ENCODE results near the gene ADRA2B. TPM values are rescaled to one million over a fixed set of nuclear protein-coding genes. Genes with fewer than 3 reads are reported as not detected.

ADRA2B gene
- total RNA-seq, 1 experiment from 2014 or later, result 0.47 TPM

GRCh38 chr2:96113951-96114350 lies 2.4 kb downstream of the ADRA2B start:
- no peak overlapping the region for H3K9ac ChIP-seq (ENCODE audit: low read length)
- H3K27ac ChIP-seq (ENCODE audit: low read depth, low read length), result no peak overlapping the region
- no peaks in the 10 kb centered on the region for H3K79me2 ChIP-seq (ENCODE audit: insufficient read depth, low read length)
- no peak overlapping the region for H3K4me2 ChIP-seq (ENCODE audit: low read length)
- RAD21 ChIA-PET (ENCODE audit: low non-redundant PET in 1 of 2, low total read pairs in 2 of 2, uncharacterized antibody in 2 of 2, unreplicated experiment in 2 of 2), result no interaction called here
- no peak for DNase-seq (ENCODE audit: low read depth, low spot score)
- H3K27me3 ChIP-seq (ENCODE audit: insufficient read depth, low read length), result no peaks in the 10 kb centered on the region
- no peaks in the 10 kb centered on the region for H3K9me2 ChIP-seq (ENCODE audit: insufficient read depth)
- no TSS peak for BruUV-seq (replicated peaks)
- ATAC-seq, result no peak
- H3K4me3 ChIP-seq (replicated peaks in 1 of 2; ENCODE audit: low read depth in 1 of 2, low read length in 2 of 2), result no peak overlapping the region
- peaks cover 11 to 16% of the 10 kb centered on the region in 2 experiments for H3K4me1 ChIP-seq (ENCODE audit: control insufficient read depth in 1 of 2, insufficient read depth in 2 of 2, low read length in 2 of 2)
- no peaks in the 10 kb centered on the region for H3K9me3 ChIP-seq (ENCODE audit: control insufficient read depth in 1 of 2, insufficient read depth in 1 of 2, low read depth in 1 of 2, low read length in 2 of 2)
- no peaks in the 10 kb centered on the region for H3K36me3 ChIP-seq (ENCODE audit: control insufficient read depth in 1 of 2, insufficient read depth in 2 of 2, low read length in 2 of 2)
- POLR2A ChIA-PET, result no interaction called here
- TF ChIP-seq POLR2AphosphoS5 (IDR thresholded peaks at IDR 0.05; ENCODE audit: low read depth, low read length) (no peak), ZFX (IDR thresholded peaks at IDR 0.05) (no peak)
- CTCF ChIA-PET, result interaction anchor here (1.0 kb wide), 1 partner anchor 60 kb away, joined by 4 read pairs; no protein-coding TSS in a partner anchor
- H4K20me1 ChIP-seq (ENCODE audit: insufficient read depth), result no peaks in the 10 kb centered on the region
- H2AFZ ChIP-seq (ENCODE audit: low read depth, low read length, poor library complexity, severe bottlenecking), result no peak overlapping the region
- intact Hi-C loops (cut with micrococcal nuclease), result no loop called here

GRCh38 chr2:96113367-96113677 lies 3.0 kb downstream of the ADRA2B start:
- ChIA-PET POLR2A (no interaction called here), CTCF (interaction anchor here (1.0 kb wide), 1 partner anchor 61 kb away, joined by 4 read pairs; no protein-coding TSS in a partner anchor), RAD21 (ENCODE audit: low non-redundant PET in 1 of 2, low total read pairs in 2 of 2, uncharacterized antibody in 2 of 2, unreplicated experiment in 2 of 2) (no interaction called here)
- H3K4me1 ChIP-seq (ENCODE audit: control insufficient read depth in 1 of 2, insufficient read depth in 2 of 2, low read length in 2 of 2), result peaks cover 11 to 16% of the 10 kb centered on the region in 2 experiments
- H4K20me1 ChIP-seq (ENCODE audit: insufficient read depth), result no peaks in the 10 kb centered on the region
- H3K9me3 ChIP-seq (ENCODE audit: control insufficient read depth in 1 of 2, insufficient read depth in 1 of 2, low read depth in 1 of 2, low read length in 2 of 2), result no peaks in the 10 kb centered on the region
- H3K27ac ChIP-seq (ENCODE audit: low read depth, low read length), result no peak overlapping the region
- intact Hi-C loops (cut with micrococcal nuclease), result no loop called here
- H3K79me2 ChIP-seq (ENCODE audit: insufficient read depth, low read length), result no peaks in the 10 kb centered on the region
- DNase-seq (ENCODE audit: low read depth, low spot score), result no peak
- no peak overlapping the region for H2AFZ ChIP-seq (ENCODE audit: low read depth, low read length, poor library complexity, severe bottlenecking)
- no peak for ATAC-seq
- no TSS peak for BruUV-seq (replicated peaks)
- peak; percentile 34 to 45 (median 42); a peak in 5 of 6 replicates for TF ChIP-seq CTCF (IDR thresholded peaks at IDR 0.05 in 2 of 3, conservative IDR thresholded peaks at IDR 0.05 in 1 of 3; ENCODE audit: borderline replicate concordance in 1 of 3, insufficient read depth in 1 of 3, low read depth in 2 of 3, low read length in 2 of 3)
- TF ChIP-seq ZBTB33 (IDR thresholded peaks at IDR 0.05; ENCODE audit: extremely low read depth, insufficient replicate concordance, low read length), result no peak
- no peak; the same call in none of the 2 replicates for TF ChIP-seq RAD21 (IDR thresholded peaks at IDR 0.05; ENCODE audit: low read depth)
- H3K9me2 ChIP-seq (ENCODE audit: insufficient read depth), result no peaks in the 10 kb centered on the region
- no peaks in the 10 kb centered on the region for H3K27me3 ChIP-seq (ENCODE audit: insufficient read depth, low read length)
- H3K9ac ChIP-seq (ENCODE audit: low read length), result no peak overlapping the region
- no peaks in the 10 kb centered on the region for H3K36me3 ChIP-seq (ENCODE audit: control insufficient read depth in 1 of 2, insufficient read depth in 2 of 2, low read length in 2 of 2)
- no peak overlapping the region for H3K4me2 ChIP-seq (ENCODE audit: low read length)
- no peak overlapping the region for H3K4me3 ChIP-seq (replicated peaks in 1 of 2; ENCODE audit: low read depth in 1 of 2, low read length in 2 of 2)

All from HCT116 (cell line).